ENCODE results near the gene GMDS. TPM values are rescaled to one million over a fixed set of nuclear protein-coding genes. Genes with fewer than 3 reads are reported as not detected.

GMDS gene
- total RNA-seq, 6 experiments from 2014 or later, result 13.2 to 18.0 (median 14.7) TPM

DNA sequence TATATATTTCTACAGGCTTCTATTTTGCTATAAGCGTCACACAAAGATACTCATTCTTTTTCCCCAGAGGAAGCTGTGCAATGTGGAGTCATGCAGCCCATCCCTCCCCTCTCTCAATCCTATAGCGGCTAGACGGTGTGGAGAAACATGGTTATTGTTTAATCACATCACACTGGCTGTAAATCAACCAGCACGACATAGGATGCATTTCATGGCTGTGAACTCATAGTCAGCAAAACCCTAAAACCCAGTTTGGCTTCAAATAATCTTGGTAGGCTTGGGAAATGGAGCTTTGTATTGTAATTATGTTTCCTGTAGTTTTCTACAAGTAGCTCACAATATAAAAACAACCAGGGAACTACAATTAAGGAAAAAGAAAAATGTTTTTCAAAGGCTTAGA is 618.9 kb downstream of the GMDS start:
- no peak for DNase-seq
- H3K27me3 Mint-ChIP-seq (ENCODE audit: insufficient read depth), result no peaks in the 10 kb centered on the region; the same call in 1 of the 2 replicates
- H3K4me3 Mint-ChIP-seq, result no peak overlapping the region
- H3K27ac Mint-ChIP-seq, result no peak overlapping the region
- H3K4me1 Mint-ChIP-seq (ENCODE audit: low read depth), result peaks cover 16% of the 10 kb centered on the region
- no peaks in the 10 kb centered on the region for H3K9me3 Mint-ChIP-seq
- TF ChIP-seq, protein P1, sequence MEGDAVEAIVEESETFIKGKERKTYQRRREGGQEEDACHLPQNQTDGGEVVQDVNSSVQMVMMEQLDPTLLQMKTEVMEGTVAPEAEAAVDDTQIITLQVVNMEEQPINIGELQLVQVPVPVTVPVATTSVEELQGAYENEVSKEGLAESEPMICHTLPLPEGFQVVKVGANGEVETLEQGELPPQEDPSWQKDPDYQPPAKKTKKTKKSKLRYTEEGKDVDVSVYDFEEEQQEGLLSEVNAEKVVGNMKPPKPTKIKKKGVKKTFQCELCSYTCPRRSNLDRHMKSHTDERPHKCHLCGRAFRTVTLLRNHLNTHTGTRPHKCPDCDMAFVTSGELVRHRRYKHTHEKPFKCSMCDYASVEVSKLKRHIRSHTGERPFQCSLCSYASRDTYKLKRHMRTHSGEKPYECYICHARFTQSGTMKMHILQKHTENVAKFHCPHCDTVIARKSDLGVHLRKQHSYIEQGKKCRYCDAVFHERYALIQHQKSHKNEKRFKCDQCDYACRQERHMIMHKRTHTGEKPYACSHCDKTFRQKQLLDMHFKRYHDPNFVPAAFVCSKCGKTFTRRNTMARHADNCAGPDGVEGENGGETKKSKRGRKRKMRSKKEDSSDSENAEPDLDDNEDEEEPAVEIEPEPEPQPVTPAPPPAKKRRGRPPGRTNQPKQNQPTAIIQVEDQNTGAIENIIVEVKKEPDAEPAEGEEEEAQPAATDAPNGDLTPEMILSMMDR (IDR thresholded peaks at IDR 0.05), result no peak
- no peaks in the 10 kb centered on the region; the same call in 1 of the 2 replicates for H3K36me3 Mint-ChIP-seq (ENCODE audit: low read depth)

DNA sequence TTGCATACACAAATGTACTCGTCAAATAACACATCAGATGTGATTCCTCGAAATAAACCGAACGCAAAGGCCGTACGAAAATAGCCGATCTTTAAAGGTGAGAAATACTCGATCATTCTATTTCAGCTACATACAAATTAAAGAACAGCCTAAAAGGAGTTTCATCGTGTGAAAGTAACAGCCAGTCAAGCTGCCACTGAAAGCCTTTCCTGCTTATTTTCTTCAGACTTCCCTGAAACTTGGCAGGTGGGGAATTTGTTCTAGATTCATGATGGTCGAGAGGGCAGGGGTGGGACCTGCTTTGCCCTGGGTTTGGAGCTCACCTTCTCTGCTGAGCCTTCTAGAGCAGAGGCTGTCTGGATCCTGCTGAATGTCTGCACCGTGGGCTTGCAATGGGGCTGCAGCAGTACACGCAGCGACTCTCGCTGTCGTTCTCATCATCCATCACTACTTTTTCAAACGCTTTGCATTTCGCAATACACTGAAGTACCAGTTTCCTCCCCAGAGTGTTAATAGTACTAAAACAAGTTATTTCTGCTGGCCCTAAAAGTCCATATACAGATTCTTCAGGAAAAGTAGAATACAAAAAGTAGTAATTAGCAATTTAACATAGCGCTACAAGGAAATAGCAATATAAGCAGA is 619.5 kb downstream of the GMDS start:
- Mint-ChIP-seq H3K27me3 (ENCODE audit: insufficient read depth) (no peaks in the 10 kb centered on the region; the same call in 1 of the 2 replicates), H3K27ac (no peak overlapping the region), H3K9me3 (no peaks in the 10 kb centered on the region), H3K4me3 (peak overlapping the region; percentile 91; the same call in 1 of the 2 replicates), H3K36me3 (ENCODE audit: low read depth) (no peaks in the 10 kb centered on the region; the same call in 1 of the 2 replicates), H3K4me1 (ENCODE audit: low read depth) (peaks cover 16% of the 10 kb centered on the region)
- TF ChIP-seq, protein P1 (IDR thresholded peaks at IDR 0.05), result no peak
- DNase-seq, result no peak

DNA sequence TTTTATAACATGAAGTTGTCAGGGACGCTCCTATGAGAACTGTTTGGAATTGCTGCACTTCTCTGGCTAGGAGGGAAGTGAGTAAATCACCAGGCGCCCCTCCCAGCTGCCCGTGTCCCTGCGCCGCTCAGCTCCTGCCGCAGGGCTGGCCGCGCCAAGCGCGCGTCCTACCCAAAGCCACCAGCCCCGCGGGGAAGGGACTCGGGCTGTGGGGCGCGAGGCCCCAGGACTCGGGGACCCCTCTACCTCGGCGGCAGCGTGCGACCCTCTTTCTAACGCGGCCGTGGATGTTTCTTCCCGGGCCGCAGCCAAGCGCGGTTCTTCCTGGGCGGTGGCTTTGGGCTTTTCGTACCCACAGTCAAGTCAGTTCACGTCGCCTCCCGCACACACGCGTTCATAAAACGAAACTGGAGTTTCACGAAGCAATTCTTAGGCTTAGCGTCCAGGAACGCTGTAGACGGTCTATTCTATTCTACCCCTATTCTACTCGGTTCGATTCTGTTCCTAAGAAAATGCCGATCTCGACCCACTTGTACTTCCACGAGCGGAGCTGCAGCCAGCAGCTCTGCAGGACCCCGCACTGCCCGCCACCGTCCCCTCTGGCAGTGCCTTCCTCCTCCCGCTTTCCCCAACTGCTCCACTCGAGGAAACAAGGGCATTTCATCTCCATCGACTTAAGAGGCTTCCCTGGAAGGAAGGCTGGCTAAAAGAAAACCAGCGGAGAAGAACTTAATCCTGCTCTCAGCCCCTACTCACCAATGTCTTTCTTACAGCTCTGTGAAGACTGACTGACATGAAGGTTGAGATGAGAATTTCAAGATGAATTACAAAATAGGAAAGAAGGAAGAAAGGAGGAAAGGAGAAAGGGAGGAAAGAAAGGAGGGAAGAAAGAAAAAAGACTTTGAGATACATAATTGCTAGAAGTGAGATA is 620.3 kb downstream of the GMDS start:
- no peaks in the 10 kb centered on the region; the same call in 1 of the 2 replicates for H3K27me3 Mint-ChIP-seq (ENCODE audit: insufficient read depth)
- no peaks in the 10 kb centered on the region for H3K9me3 Mint-ChIP-seq
- H3K4me1 Mint-ChIP-seq (ENCODE audit: low read depth), result peaks cover 8% of the 10 kb centered on the region
- H3K27ac Mint-ChIP-seq, result peak overlapping the region; percentile 60
- peak overlapping the region; percentile 91 for H3K4me3 Mint-ChIP-seq
- TF ChIP-seq, protein P1 (IDR thresholded peaks at IDR 0.05), result no peak
- DNase-seq, result peak; percentile 24
- H3K36me3 Mint-ChIP-seq (ENCODE audit: low read depth), result no peaks in the 10 kb centered on the region; the same call in 1 of the 2 replicates

DNA sequence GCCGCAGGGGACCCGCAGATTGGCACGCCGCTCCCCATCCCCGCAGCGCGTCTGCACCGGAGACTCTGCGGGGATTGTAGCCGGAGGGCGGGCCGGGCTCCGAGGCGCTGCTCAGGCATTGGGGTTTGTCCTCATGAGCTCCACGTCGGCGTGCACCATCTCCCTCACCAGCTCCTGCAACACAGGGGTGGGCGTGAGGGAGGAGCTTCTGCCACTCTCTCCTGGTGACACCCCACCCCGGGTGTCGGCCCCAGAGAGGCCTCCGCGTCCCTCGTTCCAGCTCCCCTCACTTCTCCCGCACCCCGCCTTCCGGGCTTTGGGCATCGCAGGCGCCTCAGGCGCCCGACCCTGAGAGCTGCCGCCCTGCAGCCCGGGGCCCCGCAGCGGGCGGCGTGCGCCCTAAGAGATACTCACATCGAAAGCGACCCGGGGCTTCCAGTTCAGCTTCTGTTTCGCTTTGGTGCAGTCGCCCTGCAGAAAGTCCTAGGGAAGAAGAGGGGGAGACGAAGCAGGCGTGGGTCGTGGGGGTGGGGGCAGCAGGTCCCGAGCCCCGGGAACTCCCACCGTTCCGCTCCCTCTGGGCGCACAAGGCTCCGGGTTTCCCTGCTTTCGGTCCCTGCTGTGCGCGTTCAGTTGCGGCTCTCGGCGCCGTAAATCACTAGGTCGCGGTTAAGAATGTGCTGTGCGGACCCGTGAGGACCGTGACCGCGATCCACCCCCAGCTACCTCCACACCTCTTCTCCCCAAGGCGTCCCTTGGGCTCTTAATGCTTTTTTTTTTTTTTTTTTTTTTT is 621.2 kb downstream of the GMDS start:
- DNase-seq, result no peak
- Mint-ChIP-seq H3K36me3 (ENCODE audit: low read depth) (no peaks in the 10 kb centered on the region; the same call in 1 of the 2 replicates), H3K27ac (no peak overlapping the region), H3K4me3 (peak overlapping the region; percentile 91), H3K27me3 (ENCODE audit: insufficient read depth) (no peaks in the 10 kb centered on the region; the same call in 1 of the 2 replicates), H3K4me1 (ENCODE audit: low read depth) (peaks cover 8% of the 10 kb centered on the region), H3K9me3 (no peaks in the 10 kb centered on the region)
- TF ChIP-seq, protein P1 (IDR thresholded peaks at IDR 0.05), result no peak

DNA sequence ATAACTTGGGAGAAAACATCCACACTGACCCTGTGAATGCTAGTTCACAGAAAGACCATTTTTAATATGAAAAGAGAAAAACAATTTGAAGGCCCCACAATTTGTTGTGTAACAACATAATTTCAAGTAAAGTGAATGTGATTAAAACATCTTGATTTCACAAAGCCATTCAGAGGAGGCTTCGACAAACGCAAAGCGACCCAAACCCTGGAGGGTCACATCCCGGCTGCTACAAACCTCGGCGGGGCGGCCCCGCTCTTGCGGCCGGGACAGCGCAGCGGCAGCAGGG is 621.7 kb downstream of the GMDS start:
- Mint-ChIP-seq H3K27ac (no peak overlapping the region), H3K9me3 (no peaks in the 10 kb centered on the region), H3K4me3 (peak overlapping the region; percentile 64), H3K4me1 (ENCODE audit: low read depth) (peaks cover 8% of the 10 kb centered on the region), H3K27me3 (ENCODE audit: insufficient read depth) (no peaks in the 10 kb centered on the region; the same call in 1 of the 2 replicates), H3K36me3 (ENCODE audit: low read depth) (no peaks in the 10 kb centered on the region; the same call in 1 of the 2 replicates)
- TF ChIP-seq, protein P1 (IDR thresholded peaks at IDR 0.05), result no peak
- no peak for DNase-seq
